ENCODE results near the gene ZNF346. TPM values are rescaled to one million over a fixed set of nuclear protein-coding genes. Genes with fewer than 3 reads are reported as not detected.

The ZNF346 gene
- total and polyA plus RNA-seq, 2 donors from 2014 or later = 9.5 to 19.2 TPM

GRCh38 chr5:177025101-177025601 is 2.7 kb downstream of the ZNF346 start:
- H3K36me3 ChIP-seq (ENCODE audit: control insufficient read depth in 2 of 3, insufficient read depth in 3 of 3, low read length in 3 of 3) = peaks cover 0 to 3% (median 0%) of the 10 kb centered on the region in 3 donors
- FAIRE-seq (no peak), DNase-seq (no peak)
- H3K4me1 ChIP-seq (ENCODE audit: control insufficient read depth in 2 of 3, insufficient read depth in 2 of 3, low read depth in 1 of 3, low read length in 3 of 3) = peaks cover 0 to 9% (median 0%) of the 10 kb centered on the region in 3 donors
- intact Hi-C loops (cut with DNase I) = no loop called here
- H3K9me3 ChIP-seq (ENCODE audit: control insufficient read depth in 2 of 3, insufficient read depth in 1 of 3, low read length in 3 of 3) = no peaks in the 10 kb centered on the region
- H3K27me3 ChIP-seq (ENCODE audit: control insufficient read depth, insufficient read depth, low read length) = no peaks in the 10 kb centered on the region
- no peak overlapping the region for H3K9ac ChIP-seq (ENCODE audit: low read length in 3 of 3)
- H3K4me3 ChIP-seq (ENCODE audit: low read length in 3 of 3) = no peak overlapping the region
- no peak overlapping the region for H3K27ac ChIP-seq (ENCODE audit: low read depth in 2 of 2, low read length in 2 of 2)
- TF ChIP-seq CTCF (IDR thresholded peaks at IDR 0.05; ENCODE audit: borderline replicate concordance, extremely low read depth, insufficient read depth) = no peak

DNA sequence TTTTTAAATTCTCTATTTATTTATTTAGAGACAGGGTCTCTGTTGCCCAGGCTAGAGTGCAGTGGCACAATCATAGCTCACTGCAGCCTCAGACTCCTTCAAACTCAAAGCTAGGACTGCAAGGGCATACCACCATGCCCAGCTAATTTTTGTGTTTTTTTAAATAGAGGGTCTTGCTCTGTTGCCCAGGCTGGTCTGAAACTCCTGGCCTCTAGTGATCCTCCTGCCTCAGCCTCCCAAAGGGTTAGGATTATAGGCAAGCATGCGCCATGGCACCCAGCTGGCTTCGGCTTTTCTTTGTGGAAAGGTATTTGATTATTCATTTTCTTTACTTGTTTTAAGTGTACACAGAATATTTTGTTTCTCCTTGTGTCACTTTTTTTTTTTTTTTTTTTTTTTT is 5.2 kb downstream of the ZNF346 start:
- intact Hi-C loops (cut with DNase I) = no loop called here
- no peak for TF ChIP-seq CTCF (IDR thresholded peaks at IDR 0.05; ENCODE audit: borderline replicate concordance, extremely low read depth, insufficient read depth)
- no peak overlapping the region for H3K4me3 ChIP-seq (ENCODE audit: low read length in 3 of 3)
- no peak for DNase-seq
- H3K9ac ChIP-seq (ENCODE audit: low read length in 3 of 3) = no peak overlapping the region
- FAIRE-seq = no peak
- H3K4me1 ChIP-seq (ENCODE audit: control insufficient read depth in 2 of 3, insufficient read depth in 2 of 3, low read depth in 1 of 3, low read length in 3 of 3) = peaks cover 0 to 7% (median 0%) of the 10 kb centered on the region in 3 donors
- no peak overlapping the region for H3K27ac ChIP-seq (ENCODE audit: low read depth in 2 of 2, low read length in 2 of 2)
- no peaks in the 10 kb centered on the region for H3K27me3 ChIP-seq (ENCODE audit: control insufficient read depth, insufficient read depth, low read length)
- H3K36me3 ChIP-seq (ENCODE audit: control insufficient read depth in 2 of 3, insufficient read depth in 3 of 3, low read length in 3 of 3) = peaks cover 0 to 3% (median 0%) of the 10 kb centered on the region in 3 donors
- H3K9me3 ChIP-seq (ENCODE audit: control insufficient read depth in 2 of 3, insufficient read depth in 1 of 3, low read length in 3 of 3) = peaks cover 0 to 3% (median 0%) of the 10 kb centered on the region in 3 donors

DNA sequence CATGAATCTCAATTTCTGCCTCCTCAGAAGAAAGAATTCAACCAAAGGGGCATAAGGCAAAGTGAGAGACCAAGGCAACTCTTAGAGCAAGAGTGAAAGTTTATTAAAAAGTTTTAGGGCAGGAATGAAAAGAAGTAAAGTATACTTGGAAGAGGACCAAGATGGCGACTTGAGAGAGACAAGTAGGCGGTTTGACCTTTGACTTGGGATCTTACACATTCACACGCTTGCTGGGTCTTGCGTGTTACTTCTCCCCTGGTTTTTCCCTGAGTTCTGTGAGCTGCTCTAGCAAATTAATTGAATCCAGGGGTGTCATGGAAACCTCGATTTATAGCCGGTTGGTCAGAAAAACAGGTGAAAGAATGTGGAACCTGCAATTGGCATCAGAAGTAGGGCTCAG is 7.0 kb downstream of the ZNF346 start:
- intact Hi-C loops (cut with DNase I) = no loop called here
- H3K36me3 ChIP-seq (ENCODE audit: control insufficient read depth in 2 of 3, insufficient read depth in 3 of 3, low read length in 3 of 3) = peaks cover 0 to 3% (median 0%) of the 10 kb centered on the region in 3 donors

More for the DNA sequence above, 7.0 kb downstream of the ZNF346 start:
- no peak overlapping the region for H3K9ac ChIP-seq (ENCODE audit: low read length in 3 of 3)
- H3K27ac ChIP-seq (ENCODE audit: low read depth in 2 of 2, low read length in 2 of 2) = no peak overlapping the region
- H3K4me3 ChIP-seq (ENCODE audit: low read length in 3 of 3) = no peak overlapping the region
- no peaks in the 10 kb centered on the region for H3K27me3 ChIP-seq (ENCODE audit: control insufficient read depth, insufficient read depth, low read length)
- no peak for TF ChIP-seq CTCF (IDR thresholded peaks at IDR 0.05; ENCODE audit: borderline replicate concordance, extremely low read depth, insufficient read depth)
- no peak for DNase-seq
- peaks cover 0 to 3% (median 0%) of the 10 kb centered on the region in 3 donors for H3K9me3 ChIP-seq (ENCODE audit: control insufficient read depth in 2 of 3, insufficient read depth in 1 of 3, low read length in 3 of 3)
- H3K4me1 ChIP-seq (ENCODE audit: control insufficient read depth in 2 of 3, insufficient read depth in 2 of 3, low read depth in 1 of 3, low read length in 3 of 3) = no peaks in the 10 kb centered on the region
- FAIRE-seq = no peak

Data from kidney (tissue), 14 donors.